Measurements from ENCODE around the gene SYT2. TPM values are rescaled to one million over a fixed set of nuclear protein-coding genes. Genes with fewer than 3 reads are reported as not detected.

SYT2 gene
- total RNA-seq, 4 donors from 2014 or later: under 0.01 to 0.38 TPM; not detected in 2

- Histone ChIP-seq H3K36me3 (no peaks in the 10 kb centered on the region), H3K9me3 (no peaks in the 10 kb centered on the region), H3K27ac (no peak overlapping the region), H3K27me3 (no peaks in the 10 kb centered on the region), H3K4me1 (no peaks in the 10 kb centered on the region), H3K4me3 (replicated peaks in 1 of 3) (no peak overlapping the region)
- 36 to 41% methylated on average over 7 of the region's 7 CpGs for WGBS, 2 donors
- TF ChIP-seq POLR2A (IDR thresholded peaks at IDR 0.05): no peak
- TF ChIP-seq CTCF (IDR thresholded peaks at IDR 0.05): no peak
- intact Hi-C loops (cut with DNase I): no loop called here
- no peak for DNase-seq
Measured at GRCh38 chr1:202656951-202657646, 53.2 kb downstream of the SYT2 start.

- no peaks in the 10 kb centered on the region for H3K4me1 ChIP-seq
- H3K9me3 ChIP-seq: no peaks in the 10 kb centered on the region
- no peak overlapping the region for H3K4me3 ChIP-seq (replicated peaks in 1 of 3)
- no peak for DNase-seq
- TF ChIP-seq CTCF (IDR thresholded peaks at IDR 0.05): no peak
- TF ChIP-seq POLR2A (IDR thresholded peaks at IDR 0.05): no peak
- no peak overlapping the region for H3K27ac ChIP-seq
- no peaks in the 10 kb centered on the region for H3K36me3 ChIP-seq
- intact Hi-C loops (cut with DNase I): no loop called here
- H3K27me3 ChIP-seq: no peaks in the 10 kb centered on the region
- 45 to 65% methylated on average over 7 to 10 of the region's 10 CpGs for WGBS, 2 donors
Measured at GRCh38 chr1:202656057-202656456, 54.2 kb downstream of the SYT2 start.

GRCh38 chr1:202654079-202654478 is 56.2 kb downstream of the SYT2 start:
- no peaks in the 10 kb centered on the region for H3K4me1 ChIP-seq
- TF ChIP-seq CTCF (IDR thresholded peaks at IDR 0.05) (no peak), POLR2A (IDR thresholded peaks at IDR 0.05) (no peak)
- WGBS, 2 donors: 71 to 82% methylated on average over 6 of the region's 6 CpGs
- DNase-seq: no peak
- H3K4me3 ChIP-seq (replicated peaks in 1 of 3): no peak overlapping the region
- no peaks in the 10 kb centered on the region for H3K27me3 ChIP-seq
- no peak overlapping the region for H3K27ac ChIP-seq
- no peaks in the 10 kb centered on the region for H3K9me3 ChIP-seq
- H3K36me3 ChIP-seq: no peaks in the 10 kb centered on the region
- intact Hi-C loops (cut with DNase I): no loop called here

- intact Hi-C loops (cut with DNase I): no loop called here
- Histone ChIP-seq H3K36me3 (no peaks in the 10 kb centered on the region), H3K4me3 (replicated peaks in 1 of 3) (no peak overlapping the region), H3K27me3 (no peaks in the 10 kb centered on the region), H3K9me3 (no peaks in the 10 kb centered on the region), H3K4me1 (no peaks in the 10 kb centered on the region), H3K27ac (no peak overlapping the region)
- no peak for DNase-seq
- 65 to 78% methylated on average over 15 of the region's 15 CpGs for WGBS, 2 donors
- TF ChIP-seq POLR2A (IDR thresholded peaks at IDR 0.05): no peak
- TF ChIP-seq CTCF (IDR thresholded peaks at IDR 0.05): no peak
Measured at GRCh38 chr1:202649553-202650392, 60.5 kb downstream of the SYT2 start.

Measured in thyroid gland (tissue), 4 donors.